CD4-positive, alpha-beta T cell treated with Interleukin-4 for 1 hour (primary cell): Measurements from ENCODE around the gene SH3BP5.

ENCODE experiments used
- DNase-seq, 2 donors: peaks; one replicate each; pipeline ENCODE4 v3.0.0-alpha.2; 2020 to 2022

Gene SH3BP5

GRCh38 chr3:15228147-15228546 is 104.2 kb downstream of the SH3BP5 start:
- no peak for DNase-seq

GRCh38 chr3:15223685-15224572 is 108.5 kb downstream of the SH3BP5 start:
- no peak for DNase-seq

DNA sequence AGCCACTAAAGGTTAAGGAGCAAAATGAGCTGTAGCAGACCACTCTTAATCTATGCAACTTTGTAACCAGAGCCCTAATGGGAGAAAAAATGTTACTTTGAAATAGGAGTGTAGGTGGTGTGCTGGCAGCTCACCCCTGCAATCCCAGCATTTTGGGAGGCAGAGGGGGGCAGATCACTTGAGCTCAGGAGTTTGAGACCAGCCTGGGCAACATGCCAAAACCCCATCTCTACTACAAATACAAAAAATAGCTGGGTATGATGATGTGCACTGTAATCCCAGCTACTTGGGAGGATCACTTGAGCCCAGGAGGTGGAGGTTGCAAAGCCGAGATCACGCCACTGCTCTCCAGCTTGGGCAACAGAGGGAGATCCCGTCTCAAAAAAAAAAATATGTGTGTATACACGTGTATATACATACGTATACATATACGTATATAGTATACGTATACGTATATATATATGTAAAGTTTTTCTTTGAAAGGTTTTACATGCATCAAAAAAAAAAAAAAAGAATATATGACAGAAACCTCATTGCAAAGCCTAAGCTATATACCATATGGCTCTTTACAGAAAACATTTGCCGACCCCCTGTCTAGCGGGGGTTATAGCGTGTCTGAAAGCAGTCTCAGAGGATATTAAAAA is 110.7 kb downstream of the SH3BP5 start:
- DNase-seq: no peak

GRCh38 chr3:15220661-15221060 is 111.7 kb downstream of the SH3BP5 start:
- no peak for DNase-seq

- no peak for DNase-seq
Observed at GRCh38 chr3:15220056-15220455, 112.3 kb downstream of the SH3BP5 start.

DNA sequence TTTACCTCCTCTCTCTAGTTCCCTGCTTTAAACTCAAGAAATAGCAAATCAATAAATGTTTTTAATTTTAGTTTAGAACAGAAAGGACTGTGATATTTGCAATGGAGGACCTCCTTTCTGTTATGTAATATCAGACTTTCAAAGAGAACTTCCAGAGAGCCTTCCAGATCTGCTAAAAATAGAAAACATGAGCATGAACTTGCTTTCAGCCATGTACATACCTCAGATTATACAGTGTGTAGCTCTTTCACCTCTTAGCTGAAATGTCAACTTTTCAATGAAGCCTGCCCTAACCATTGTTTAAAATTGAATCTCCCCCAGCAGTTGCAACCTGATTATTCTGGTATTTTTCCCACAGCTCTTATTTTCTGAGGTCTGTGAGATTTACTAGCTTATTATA is 113.7 kb downstream of the SH3BP5 start:
- no peak for DNase-seq

DNA sequence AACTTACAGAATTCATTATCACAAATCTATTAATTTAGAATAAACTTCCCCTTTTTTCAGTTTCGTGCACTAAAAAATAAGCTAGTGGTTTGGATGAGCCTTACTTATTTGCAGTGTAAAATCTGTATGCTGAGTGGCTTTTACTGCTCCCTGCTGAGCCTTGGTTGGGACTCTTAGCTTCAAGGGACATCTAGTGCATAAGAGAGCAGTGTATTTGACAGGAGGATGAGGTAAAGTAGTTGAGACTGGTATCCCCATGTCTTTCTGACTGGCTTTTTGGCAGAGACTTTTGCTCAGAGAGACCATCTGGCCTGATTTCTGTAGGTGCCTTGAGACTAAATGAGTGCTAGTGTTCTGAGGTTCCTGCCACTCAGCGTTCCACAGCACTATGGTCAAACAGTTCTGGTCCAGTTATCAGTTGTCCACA is 114.5 kb downstream of the SH3BP5 start:
- no peak for DNase-seq

DNA sequence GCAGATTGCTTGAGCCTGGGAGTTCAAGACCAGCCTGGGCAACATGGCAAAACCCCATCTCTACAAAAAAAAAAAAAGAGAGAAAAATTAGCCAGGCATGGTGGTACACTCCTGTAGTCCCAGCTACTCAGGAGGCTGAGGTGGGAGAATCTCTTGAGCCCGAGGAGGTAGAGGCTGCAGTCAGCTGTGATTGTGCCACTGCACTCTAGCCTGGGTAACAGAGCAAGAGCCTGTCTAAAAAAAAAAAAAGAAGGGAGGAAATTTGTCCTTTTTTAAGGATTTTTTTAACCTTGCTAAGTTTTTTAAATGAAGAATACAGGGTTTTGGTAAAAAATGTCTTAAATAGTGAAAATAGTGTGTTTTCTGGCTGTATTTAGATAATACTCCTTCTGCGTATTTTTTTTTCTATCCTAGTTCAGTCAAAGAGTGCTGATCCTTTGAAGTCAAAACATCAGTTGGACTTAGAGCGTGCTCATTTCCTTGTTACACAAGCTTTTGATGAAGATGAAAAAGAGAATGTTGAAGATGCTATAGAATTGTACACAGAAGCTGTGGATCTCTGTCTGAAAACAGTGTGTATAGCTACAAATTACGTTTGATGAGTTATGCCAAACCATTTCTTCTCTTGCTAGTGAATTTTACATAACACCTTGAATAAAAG is 115.2 kb downstream of the SH3BP5 start:
- DNase-seq: peak in 1 of 2 donors; percentile 21

GRCh38 chr3:15216501-15216900 is 115.9 kb downstream of the SH3BP5 start:
- DNase-seq: no peak

- DNase-seq: no peak
Observed at GRCh38 chr3:15215996-15216395, 116.4 kb downstream of the SH3BP5 start.

DNA sequence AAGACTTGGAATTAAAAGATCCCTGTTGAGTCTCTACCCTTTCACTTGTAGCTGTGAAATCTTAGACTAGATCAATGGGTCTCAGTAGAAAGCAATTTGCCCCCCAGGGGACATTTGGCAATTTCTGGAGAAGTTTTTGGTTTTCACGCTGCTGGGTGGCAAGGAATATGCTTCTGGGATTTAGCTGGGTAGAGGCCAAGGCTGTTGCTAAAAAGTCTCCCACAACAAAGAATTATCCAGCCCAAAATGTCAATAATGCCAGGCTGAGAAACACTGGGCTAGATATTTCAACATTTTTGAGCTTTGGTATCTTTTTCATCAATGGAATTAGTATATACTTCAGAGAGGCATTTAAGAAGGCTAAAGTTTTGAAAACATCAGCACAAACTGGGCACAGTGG is 117.6 kb downstream of the SH3BP5 start:
- no peak for DNase-seq

DNA sequence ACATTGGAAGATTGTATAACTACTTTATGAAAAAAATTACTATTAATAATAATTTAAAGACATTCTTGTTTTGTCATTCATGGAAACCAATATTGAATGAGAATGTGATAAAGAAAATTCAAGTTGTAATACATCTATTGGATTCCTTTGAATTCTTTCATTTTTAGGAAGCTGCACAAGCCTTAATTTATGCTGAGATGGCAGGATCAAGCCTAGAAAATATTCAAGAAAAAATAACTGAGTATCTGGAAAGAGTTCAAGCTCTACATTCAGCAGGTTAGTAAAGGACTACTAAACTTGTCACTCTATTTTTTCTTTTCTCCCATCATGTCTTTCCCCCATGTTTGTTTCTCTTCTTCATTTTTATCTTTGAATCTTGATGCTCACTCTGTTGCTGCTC is 120.4 kb downstream of the SH3BP5 start:
- DNase-seq: no peak

- DNase-seq: no peak
Observed at GRCh38 chr3:15207836-15208504, 124.4 kb downstream of the SH3BP5 start.

- peak in 1 of 2 donors; percentile 31 for DNase-seq
Observed at GRCh38 chr3:15206662-15207576, 125.5 kb downstream of the SH3BP5 start.

DNA sequence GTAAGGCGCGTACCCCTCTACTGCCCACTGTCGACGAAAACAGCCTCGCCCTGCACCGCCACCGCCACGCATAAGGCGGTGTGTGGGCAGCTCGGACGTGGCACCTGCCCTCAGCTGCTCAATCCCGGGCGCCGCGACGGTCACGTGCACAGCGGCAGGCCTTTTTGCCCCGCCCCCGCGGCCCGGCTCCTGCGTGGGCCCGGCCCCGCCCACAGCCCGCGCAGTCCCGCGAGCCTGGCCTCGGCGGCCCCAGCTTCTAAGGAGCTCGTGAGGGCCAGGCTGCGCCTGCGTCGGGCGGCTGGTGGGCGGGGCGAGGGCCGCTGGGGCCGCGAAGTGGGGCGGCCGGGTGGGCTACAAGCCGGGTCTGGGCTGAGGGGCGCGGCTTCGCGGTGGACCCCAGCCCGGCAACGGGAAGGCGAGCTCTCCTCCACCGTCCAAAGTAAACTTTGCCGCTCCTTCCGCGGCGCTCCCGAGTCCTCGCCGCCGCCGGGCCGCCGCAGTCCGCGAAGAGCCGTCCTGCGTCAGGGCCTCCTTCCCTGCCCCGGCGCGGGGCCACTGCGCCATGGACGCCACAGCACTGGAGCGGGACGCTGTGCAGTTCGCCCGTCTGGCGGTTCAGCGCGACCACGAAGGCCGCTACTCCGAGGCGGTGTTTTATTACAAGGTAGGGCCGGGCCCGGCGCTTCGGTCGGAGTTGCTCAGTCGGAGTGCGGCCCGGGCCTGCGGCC is 126.3 kb downstream of the SH3BP5 start, which contains the start of gene CAPN7:
Gene CAPN7, plus strand, starts transcription at position 313 of the 728 bp plus-strand sequence. Its CDS starts 250 bp downstream, at position 563.
- DNase-seq: peak; percentile 95

GRCh38 chr3:15205482-15205933 is 126.9 kb downstream of the SH3BP5 start:
- DNase-seq: no peak
